DND-41 (cell line): ENCODE data around the gene TXK.

Experiments used
- ATAC-seq: fragments of 200-7000 bp; cut with Tn5 transposase; 3 replicates; pipeline ENCODE4 v1.9.1; 2021; ENCODE audit warnings: low read depth; ENCODE audit not compliant: insufficient read depth
- DNase-seq: peaks from one replicate; pipeline ENCODE4 v3.0.0-alpha.2; 2020
- H2AFZ ChIP-seq: 2 replicates; pipeline ENCODE4 v1.6.0; 2012; ENCODE audit warnings: low read depth, low read length
- H3K27ac ChIP-seq: 2 replicates; pipeline ENCODE4 v1.5.1; 2012; ENCODE audit warnings: low read length, inconsistent platforms
- H3K27me3 ChIP-seq: fragments of 200-600 bp; sonication (generic); 2 replicates; pipeline ENCODE4 v1.6.0; 2012; ENCODE audit warnings: low read length, mild to moderate bottlenecking, inconsistent platforms; ENCODE audit not compliant: insufficient read depth, poor library complexity
- H3K36me3 ChIP-seq: 2 replicates; pipeline ENCODE4 v1.5.1; 2012; ENCODE audit warnings: low read length, inconsistent platforms; ENCODE audit not compliant: insufficient read depth
- H3K4me1 ChIP-seq: 2 replicates; pipeline ENCODE4 v1.5.1; 2012; ENCODE audit warnings: mild to moderate bottlenecking, low read length; ENCODE audit not compliant: insufficient read depth
- H3K4me2 ChIP-seq: 2 replicates; pipeline ENCODE4 v1.6.0; 2012; ENCODE audit warnings: mild to moderate bottlenecking, moderate library complexity, low read length, inconsistent platforms; ENCODE audit not compliant: insufficient read depth
- H3K4me3 ChIP-seq, 2 experiments: fragments of 200-600 bp in 1 of 2; shearing (Covaris generic) in 1 of 2; 2 replicates each; pipeline ENCODE4 v1.5.1; 2012 to 2016; ENCODE audit warnings: inconsistent platforms in 2 of 2, low read length in 2 of 2, mild to moderate bottlenecking in 2 of 2, low read depth in 1 of 2, moderate library complexity in 1 of 2
- H3K79me2 ChIP-seq: 2 replicates; pipeline ENCODE4 v1.6.0; 2012; ENCODE audit warnings: low read length, inconsistent platforms; ENCODE audit not compliant: insufficient read depth
- H3K9ac ChIP-seq: 2 replicates; pipeline ENCODE4 v1.6.0; 2012; ENCODE audit warnings: low read depth, mild to moderate bottlenecking, inconsistent platforms, low read length, moderate library complexity
- H3K9me3 ChIP-seq: 2 replicates; pipeline ENCODE4 v1.5.1; 2012; ENCODE audit warnings: low read length, moderate library complexity, mild to moderate bottlenecking, inconsistent platforms; ENCODE audit not compliant: insufficient read depth, severe bottlenecking
- H4K20me1 ChIP-seq: 2 replicates; pipeline ENCODE4 v1.6.0; 2012; ENCODE audit warnings: low read length; ENCODE audit not compliant: insufficient read depth
- EZH2 ChIP-seq: IDR thresholded peaks from 3 replicates; pipeline ENCODE4 v1.6.1; 2012; ENCODE audit warnings: borderline replicate concordance, low read depth, mild to moderate bottlenecking, moderate library complexity, low read length, inconsistent platforms; ENCODE audit not compliant: severe bottlenecking
- TF ChIP-seq, protein P1 (sequence below): IDR thresholded peaks from 2 replicates; pipeline ENCODE4 v1.5.1; 2012; ENCODE audit warnings: borderline replicate concordance, low read length, moderate library complexity, mild to moderate bottlenecking; ENCODE audit not compliant: poor library complexity, severe bottlenecking; ENCODE audit errors: extremely low read depth

TXK gene

DNA sequence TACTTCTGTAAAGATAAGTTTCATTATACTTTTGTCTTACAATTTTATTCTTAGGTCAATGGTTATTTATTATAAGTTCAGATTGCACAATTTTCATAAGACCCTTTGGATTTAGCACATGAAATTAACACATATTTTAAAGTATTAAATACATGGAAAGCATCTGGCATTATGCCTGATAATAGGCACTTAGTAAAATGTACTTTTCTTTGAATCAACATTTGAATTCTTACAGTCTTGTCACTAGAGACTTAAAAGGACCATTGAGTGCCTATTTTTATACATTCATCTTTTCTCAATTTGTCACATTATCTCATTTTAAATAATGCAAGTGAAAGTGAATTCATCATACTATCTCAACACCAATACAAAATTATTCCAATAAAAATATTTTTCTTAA, 94.5 kb downstream of the TXK start:
- Histone ChIP-seq H3K27ac (no peak overlapping the region), H3K79me2 (no peaks in the 10 kb centered on the region), H3K36me3 (no peaks in the 10 kb centered on the region), H3K9ac (no peak overlapping the region), H3K4me3 (no peak overlapping the region), H3K27me3 (peaks cover 9% of the 10 kb centered on the region), H3K9me3 (no peaks in the 10 kb centered on the region), H4K20me1 (no peaks in the 10 kb centered on the region), H3K4me1 (no peaks in the 10 kb centered on the region), H3K4me2 (no peak overlapping the region), H2AFZ (no peak overlapping the region)
- ATAC-seq = no peak
- DNase-seq = no peak
- no peak for TF ChIP-seq EZH2
- TF ChIP-seq, protein P1, sequence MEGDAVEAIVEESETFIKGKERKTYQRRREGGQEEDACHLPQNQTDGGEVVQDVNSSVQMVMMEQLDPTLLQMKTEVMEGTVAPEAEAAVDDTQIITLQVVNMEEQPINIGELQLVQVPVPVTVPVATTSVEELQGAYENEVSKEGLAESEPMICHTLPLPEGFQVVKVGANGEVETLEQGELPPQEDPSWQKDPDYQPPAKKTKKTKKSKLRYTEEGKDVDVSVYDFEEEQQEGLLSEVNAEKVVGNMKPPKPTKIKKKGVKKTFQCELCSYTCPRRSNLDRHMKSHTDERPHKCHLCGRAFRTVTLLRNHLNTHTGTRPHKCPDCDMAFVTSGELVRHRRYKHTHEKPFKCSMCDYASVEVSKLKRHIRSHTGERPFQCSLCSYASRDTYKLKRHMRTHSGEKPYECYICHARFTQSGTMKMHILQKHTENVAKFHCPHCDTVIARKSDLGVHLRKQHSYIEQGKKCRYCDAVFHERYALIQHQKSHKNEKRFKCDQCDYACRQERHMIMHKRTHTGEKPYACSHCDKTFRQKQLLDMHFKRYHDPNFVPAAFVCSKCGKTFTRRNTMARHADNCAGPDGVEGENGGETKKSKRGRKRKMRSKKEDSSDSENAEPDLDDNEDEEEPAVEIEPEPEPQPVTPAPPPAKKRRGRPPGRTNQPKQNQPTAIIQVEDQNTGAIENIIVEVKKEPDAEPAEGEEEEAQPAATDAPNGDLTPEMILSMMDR = no peak

DNA sequence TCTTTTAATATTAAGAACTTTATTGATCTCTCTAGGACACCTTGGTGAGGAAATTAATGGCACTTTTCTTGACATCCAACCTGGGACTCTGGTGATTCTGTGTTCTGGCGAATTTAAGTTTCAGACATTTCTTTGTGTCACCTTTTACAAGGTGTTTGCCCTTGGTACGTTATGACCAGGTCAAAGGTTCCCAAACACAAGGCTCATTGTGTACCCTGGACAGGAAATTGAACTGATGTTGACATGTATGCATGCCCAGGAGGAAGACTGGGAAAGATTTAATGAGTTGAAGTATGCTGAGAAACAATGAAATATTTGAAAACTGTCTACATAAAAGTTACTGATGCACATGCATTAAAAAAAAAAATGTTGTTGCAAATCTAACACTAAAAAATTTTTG, 95.4 kb downstream of the TXK start:
- H4K20me1 ChIP-seq = no peaks in the 10 kb centered on the region
- DNase-seq (no peak), ATAC-seq (no peak)
- H3K9me3 ChIP-seq = no peaks in the 10 kb centered on the region
- H3K27ac ChIP-seq = no peak overlapping the region
- H3K4me2 ChIP-seq = no peak overlapping the region
- H2AFZ ChIP-seq = no peak overlapping the region
- H3K27me3 ChIP-seq = peaks cover 9% of the 10 kb centered on the region
- no peak overlapping the region for H3K4me3 ChIP-seq
- TF ChIP-seq EZH2 = no peak
- TF ChIP-seq, protein P1 = no peak
- H3K79me2 ChIP-seq = no peaks in the 10 kb centered on the region
- no peaks in the 10 kb centered on the region for H3K36me3 ChIP-seq
- H3K9ac ChIP-seq = no peak overlapping the region
- no peaks in the 10 kb centered on the region for H3K4me1 ChIP-seq

DNA sequence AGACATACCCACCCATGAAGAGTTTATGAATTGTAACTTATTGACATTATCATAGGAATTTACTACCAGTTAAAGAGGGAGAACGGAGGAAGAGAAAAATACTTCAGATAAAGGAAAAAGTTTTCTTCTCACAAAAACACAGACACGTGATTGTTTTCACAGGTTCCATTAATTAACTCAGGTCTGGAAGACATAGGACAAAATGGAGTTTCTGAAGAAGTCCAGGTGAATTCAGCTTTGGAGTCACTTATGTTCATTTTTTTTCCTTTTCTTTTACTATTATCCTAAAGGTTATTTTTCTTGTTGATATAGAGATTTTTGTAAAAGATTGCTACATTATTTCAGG, 97.0 kb downstream of the TXK start:
- Histone ChIP-seq H4K20me1 (no peaks in the 10 kb centered on the region), H3K27me3 (no peaks in the 10 kb centered on the region), H3K4me3 (no peak overlapping the region), H2AFZ (no peak overlapping the region), H3K9me3 (no peaks in the 10 kb centered on the region), H3K79me2 (no peaks in the 10 kb centered on the region), H3K27ac (no peak overlapping the region), H3K36me3 (no peaks in the 10 kb centered on the region), H3K4me2 (no peak overlapping the region), H3K9ac (no peak overlapping the region), H3K4me1 (no peaks in the 10 kb centered on the region)
- TF ChIP-seq, protein P1 = no peak
- TF ChIP-seq EZH2 = no peak
- ATAC-seq (no peak), DNase-seq (no peak)

DNA sequence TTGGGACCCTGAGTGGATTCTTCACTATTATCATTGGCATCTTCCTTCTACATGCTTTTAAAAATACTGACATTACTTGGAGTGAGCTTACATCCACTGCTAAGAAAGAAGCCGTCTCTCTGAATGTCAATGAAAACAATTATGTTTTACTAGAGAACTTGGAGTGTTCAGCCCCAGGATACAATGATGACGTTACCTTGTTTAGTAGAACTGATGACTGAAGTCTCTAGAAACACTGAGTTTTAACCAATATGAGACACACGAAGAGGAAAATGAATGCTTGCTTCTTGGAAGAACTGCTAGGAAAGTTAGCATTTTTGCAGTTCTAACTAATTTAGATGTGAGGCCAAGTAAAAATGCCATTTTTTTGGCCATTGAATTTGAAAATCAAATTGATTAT, 98.1 kb downstream of the TXK start:
- no peaks in the 10 kb centered on the region for H3K9me3 ChIP-seq
- DNase-seq (no peak), ATAC-seq (no peak)
- no peak overlapping the region for H2AFZ ChIP-seq
- H3K79me2 ChIP-seq = no peaks in the 10 kb centered on the region
- no peaks in the 10 kb centered on the region for H4K20me1 ChIP-seq
- H3K27me3 ChIP-seq = no peaks in the 10 kb centered on the region
- no peak overlapping the region for H3K9ac ChIP-seq
- no peak overlapping the region for H3K27ac ChIP-seq
- no peaks in the 10 kb centered on the region for H3K4me1 ChIP-seq
- no peaks in the 10 kb centered on the region for H3K36me3 ChIP-seq
- TF ChIP-seq, protein P1 = no peak
- no peak for TF ChIP-seq EZH2
- H3K4me3 ChIP-seq = no peak overlapping the region
- no peak overlapping the region for H3K4me2 ChIP-seq
